Activated CD4-positive, alpha-beta T cell treated with anti-CD3 and anti-CD28 coated beads for 24 hours (primary cell): ENCODE measurements around the gene RNF212.

Experiments used
- DNase-seq, 2 donors: peaks; one replicate each; pipeline ENCODE4 v3.0.0-alpha.2; 2020; ENCODE audit warnings: low read depth in 2 of 2

Gene RNF212

GRCh38 chr4:1090465-1091440 is 22.6 kb downstream of the RNF212 start:
- DNase-seq, result no peak

- no peak for DNase-seq
These were observed 23.3 kb downstream of the RNF212 start for GRCh38 chr4:1090036-1090435.

DNA sequence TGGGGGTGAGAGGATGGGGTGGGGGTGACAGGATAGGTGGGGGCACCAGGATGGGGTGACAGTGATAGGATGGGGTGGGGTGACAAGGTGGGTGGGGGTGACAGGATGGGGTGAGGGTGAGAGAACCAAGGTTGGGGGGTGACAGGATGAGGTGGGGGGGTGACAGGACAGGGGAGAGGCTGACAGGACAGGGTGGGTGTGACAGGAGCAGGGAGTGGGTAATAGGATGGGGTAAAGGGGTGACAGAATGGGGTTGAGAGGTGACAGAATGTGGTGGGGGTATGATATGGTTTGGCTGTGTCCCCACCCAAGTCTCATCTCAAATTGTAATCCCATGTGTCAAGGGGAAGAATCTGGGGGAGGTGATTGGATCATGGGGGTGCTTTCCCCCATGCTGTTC is 26.0 kb downstream of the RNF212 start:
- no peak for DNase-seq

DNA sequence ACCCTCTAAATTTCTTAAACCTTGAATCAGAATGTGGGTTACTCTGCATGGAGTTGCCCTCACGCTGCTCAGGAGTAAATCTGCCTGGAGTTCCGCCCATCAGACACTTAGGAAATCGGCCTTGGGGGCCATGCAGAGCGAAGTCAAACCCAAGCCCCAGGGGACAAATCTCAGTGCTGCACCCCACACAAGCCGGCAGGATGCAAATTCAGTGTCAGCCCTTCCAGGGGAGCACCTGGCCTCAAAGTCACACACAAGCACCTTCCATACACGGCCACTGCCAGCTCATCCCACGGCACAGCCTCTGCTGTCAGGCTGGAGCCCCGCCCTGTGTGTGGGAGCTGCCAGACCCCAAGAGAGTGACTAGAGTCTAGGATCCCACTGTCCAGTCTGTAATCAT is 27.4 kb downstream of the RNF212 start:
- no peak for DNase-seq

- DNase-seq, result no peak
These were observed 28.0 kb downstream of the RNF212 start for GRCh38 chr4:1085404-1085799.

DNA sequence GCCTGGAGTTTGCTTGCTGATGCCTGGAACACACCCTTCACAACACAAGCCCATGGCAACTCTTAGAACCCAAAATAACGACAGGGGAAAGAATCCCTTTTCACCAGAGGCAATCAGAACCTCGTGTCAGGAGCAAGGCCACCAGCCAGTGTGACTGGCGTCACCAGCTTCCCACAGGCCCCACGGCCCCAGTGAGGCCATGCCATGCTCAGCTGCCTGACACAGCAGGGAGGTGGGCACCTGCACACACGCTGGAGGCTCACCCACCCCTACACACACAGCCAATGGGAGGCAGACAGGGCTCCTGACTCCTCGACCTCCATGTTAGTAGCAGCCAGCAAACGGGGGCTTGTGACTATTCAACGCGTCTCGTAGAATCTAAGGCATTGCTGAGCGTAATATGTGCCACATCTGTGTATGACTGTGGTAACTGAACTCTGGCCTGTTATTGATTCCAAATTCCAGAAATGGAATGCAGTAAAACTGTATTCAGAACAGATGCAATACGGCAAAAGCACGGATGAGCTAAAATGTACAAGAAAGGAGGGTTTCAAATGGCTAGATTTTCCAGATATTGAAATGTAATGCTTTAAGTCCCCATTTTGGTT is 28.5 kb downstream of the RNF212 start:
- no peak for DNase-seq

GRCh38 chr4:1084394-1084793 is 29.0 kb downstream of the RNF212 start:
- no peak for DNase-seq

GRCh38 chr4:1082215-1083182 is 30.9 kb downstream of the RNF212 start:
- no peak for DNase-seq

DNA sequence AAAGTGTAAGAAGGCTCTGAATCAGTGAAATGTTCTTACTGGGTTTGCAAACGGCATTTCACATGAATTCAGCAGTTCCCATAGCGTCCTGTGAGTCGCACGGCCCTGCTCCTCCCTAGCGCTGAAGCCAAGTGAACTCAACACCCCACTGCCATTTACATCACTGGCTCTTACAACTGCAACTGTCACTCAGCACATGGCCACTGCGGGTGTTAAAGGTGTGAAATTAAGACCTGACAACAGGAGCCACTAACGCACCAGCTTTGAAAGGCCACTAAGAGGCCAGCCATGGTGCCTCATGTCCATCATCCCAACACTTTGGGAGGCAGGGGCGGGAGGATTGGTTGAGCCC is 31.7 kb downstream of the RNF212 start:
- no peak for DNase-seq

DNA sequence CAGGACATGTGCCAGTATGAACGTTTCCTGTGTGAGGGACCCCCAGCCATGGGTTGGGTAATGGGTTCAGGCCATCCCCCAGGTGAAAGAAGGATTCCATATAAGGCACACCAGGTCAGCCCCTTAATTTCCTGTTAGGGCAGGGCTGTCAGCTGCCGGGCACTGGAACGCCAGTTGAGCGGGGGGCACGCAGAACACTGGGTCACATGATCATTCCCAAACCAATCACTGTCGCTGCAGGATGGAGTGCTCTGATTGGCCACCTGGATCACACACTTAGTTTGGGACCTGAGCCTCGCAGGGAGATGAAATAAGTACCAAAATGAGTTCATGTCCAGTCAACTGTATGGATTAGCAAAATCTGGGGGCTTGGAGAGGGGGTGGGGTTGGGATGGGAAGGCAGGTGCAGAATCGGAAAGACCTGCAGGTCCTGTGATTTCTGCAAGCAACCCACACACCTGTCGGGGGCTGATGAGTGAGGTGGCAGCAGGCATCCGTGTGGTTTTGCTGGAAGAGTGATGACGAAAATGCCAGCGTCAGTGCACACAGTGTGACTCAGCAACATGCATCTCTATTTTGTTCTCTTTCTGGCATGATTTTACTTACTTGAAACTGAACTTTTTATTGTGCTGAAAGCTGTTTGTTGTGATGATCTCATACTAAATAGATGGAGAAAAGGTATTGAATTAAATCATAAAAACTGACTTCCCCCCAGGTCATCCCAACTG is 32.2 kb downstream of the RNF212 start:
- DNase-seq, result no peak

DNA sequence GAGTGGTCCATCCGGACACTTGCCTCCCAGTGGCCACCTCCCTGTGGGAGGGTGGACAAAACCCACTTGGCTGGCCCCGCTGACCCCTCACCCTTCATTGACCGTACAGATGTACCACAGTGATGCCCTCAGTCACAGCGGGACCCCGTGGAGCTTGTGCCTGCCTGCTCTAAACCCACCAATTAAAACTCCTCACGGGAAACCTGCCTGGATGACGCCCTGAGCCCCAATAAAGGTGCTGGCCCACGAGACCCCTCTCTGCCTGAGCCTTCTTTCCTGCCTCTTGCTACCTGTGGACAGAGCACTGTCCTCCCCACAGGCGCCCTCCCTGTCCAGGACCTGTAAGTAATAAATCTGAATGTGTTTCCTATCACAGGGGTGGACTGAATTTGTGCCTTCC is 32.9 kb downstream of the RNF212 start:
- DNase-seq, result no peak

DNA sequence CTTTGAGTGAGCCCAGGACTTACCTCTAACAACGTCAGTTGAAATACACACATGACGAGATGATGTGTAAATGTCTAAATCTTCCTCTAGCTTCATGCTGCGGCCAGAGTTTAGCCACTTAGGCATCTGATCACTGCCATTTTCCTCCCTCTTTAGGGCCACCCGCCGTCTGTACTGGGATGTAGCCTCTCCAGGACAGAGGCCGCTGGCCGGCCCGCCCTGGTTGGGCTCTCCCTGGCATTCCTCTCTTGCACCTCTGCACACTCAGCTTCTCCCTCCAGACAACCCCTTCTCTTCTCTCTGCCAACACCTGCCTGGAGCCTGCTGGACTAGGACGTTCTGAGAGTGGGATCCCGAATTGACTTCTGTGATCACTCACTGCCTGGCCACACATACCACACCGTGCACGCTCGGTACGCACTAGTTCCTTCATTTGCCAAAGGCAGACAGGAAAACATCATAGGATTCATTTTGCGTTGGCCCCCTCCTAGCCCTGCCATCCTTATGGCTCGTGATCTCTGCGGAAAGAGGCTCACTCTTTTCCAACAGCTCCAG is 33.6 kb downstream of the RNF212 start:
- DNase-seq, result no peak

- DNase-seq, result no peak
These were observed 34.9 kb downstream of the RNF212 start for GRCh38 chr4:1078490-1078889.

DNA sequence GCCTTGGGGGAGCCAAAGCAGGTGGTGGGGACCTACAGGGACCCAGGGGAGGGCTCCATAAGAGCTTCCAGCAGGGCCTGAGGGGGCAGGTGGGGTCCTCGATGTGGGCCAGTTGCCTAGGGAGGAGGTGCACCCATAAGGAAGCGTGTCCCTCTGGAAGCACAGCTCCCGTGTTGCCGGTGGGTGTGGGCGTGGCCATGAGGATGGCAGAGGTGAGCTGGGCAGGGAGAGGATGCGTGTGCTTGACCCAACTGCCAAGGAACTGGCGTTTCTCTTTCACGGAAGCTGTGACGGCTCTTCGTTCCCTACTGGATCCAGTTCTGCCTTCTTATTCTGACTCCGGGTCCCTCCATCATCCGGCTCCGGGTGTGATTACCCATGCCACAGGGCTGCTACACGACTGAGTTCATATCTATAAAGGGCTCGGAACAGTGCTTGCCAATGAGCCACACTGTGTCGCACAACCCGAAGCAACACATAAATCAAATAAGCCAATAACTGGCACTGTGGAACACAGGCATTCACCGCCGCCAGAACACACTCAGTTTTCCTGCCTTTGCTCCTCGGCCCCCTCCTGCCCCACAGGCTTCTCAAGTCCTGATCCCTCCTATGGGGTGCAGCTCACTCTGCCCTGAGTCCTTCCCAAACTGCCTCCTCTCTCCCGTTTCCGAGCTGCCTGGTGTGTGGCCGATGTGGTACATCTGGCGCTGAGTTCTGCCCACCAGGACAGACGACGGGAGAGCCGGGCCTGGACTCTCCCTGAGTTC is 35.5 kb downstream of the RNF212 start:
- no peak for DNase-seq

DNA sequence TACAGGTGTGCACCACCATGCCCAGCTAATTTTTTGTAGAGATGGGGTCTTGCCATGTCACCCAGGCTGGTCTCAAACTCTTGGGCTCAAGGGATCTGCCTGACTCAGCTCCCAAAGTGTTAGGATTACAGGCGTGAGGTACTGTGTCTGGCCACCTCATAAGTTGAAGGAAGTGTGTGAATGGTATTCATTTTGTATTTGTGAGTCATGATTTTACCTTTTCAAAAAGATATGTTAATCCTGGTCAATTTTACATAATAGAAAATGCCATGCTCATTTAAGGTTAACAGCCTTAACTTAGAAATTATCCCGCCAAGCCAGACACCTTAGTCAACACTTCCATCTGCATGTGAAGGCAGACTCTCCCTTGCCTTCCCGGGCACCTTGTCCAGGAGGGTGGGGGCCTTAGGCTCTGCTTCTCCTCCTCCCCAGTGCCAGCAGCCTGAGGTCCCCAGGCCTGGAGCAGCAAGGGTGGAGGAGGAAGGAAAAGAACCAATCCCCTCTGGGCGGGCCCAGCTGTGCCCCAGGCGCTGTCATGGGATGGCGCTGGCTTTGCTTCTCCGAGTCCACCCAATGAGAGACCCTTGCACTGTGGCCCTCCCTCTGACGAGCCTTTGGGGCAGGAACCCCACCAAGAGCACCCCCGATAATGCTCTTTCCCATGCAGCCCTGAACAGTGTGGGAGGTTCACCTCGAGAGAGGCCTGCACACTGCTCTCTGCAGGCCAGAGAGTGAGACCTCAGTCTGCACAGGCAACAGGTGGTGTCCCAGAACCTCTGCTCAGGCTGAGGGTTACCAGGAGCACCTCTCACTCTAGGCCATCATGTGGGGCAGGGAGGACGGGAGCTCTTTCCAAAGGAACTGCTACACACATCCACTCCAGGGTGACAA is 37.3 kb downstream of the RNF212 start:
- DNase-seq, result no peak

DNA sequence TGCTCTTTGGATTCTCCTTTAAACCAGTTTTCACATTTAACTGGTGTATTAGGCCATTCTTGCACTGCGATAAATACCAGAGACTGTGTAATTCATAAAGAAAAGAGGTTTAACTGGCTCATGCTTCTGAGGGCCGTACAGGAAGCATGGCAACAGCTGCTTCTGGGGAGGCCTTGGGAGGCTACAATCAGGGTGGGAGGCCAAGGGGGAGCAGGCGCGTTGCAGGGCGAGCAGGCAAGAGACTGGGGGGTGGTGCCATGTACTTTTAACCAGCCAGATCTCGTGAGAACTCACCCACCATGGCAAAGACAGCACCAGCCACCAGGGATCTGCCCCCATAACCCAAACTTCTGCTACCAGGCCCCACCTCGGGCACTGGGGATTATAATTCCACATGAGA is 38.1 kb downstream of the RNF212 start:
- DNase-seq, result no peak

DNA sequence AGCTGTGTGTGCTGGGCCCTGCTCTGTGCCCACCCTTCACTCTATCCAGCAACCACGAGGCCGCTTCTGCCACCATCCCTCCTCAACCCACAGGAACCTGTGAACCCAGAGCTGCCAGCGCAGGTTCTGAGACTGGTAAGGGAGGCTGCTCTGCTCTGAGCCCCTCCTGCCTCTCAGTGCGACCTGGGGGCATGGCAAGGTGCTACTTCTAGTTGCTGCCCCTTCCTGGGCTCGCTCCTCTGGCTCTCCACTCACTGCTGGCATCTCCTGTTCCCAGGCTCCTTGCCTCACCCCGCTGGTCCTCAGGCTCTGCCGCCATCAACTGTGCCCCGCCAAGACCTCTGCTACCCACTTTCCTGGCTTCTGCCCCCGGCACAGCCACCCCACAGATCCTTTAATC is 39.3 kb downstream of the RNF212 start:
- DNase-seq, result no peak

- peak; percentile 35 to 39 for DNase-seq
These were observed 40.4 kb downstream of the RNF212 start for GRCh38 chr4:1072830-1073446.

- DNase-seq, result no peak
These were observed 44.0 kb downstream of the RNF212 start for GRCh38 chr4:1069394-1069793.
